OCI-LY7 (cell line): ENCODE measurements around the gene TMEM131L. TPM values are rescaled to one million over a fixed set of nuclear protein-coding genes. Genes with fewer than 3 reads are reported as not detected.

Experiments
- BruUV-seq: library from RNA; stranded (reverse); fragments of 400-500 nt; replicated peaks from 2 replicates; lab custom pipeline; 2021; lab: Mats Ljungman, UMichigan
- CTCF ChIA-PET: fragments of 300-600 bp; sonication (Branson Sonifier 250); formaldehyde crosslinking; loops from one replicate; lab custom pipeline; 2022; ENCODE audit warnings: antibody characterized with exemption; ENCODE audit not compliant: unreplicated experiment; lab: Charles Lee
- POLR2A ChIA-PET: fragments of 300-600 bp; sonication (Branson Sonifier 250); formaldehyde crosslinking; loops from one replicate; lab custom pipeline; 2022; ENCODE audit warnings: antibody characterized with exemption; lab: Charles Lee
- DNase-seq: peaks from one replicate; pipeline ENCODE4 v3.0.0-alpha.2; 2015; ENCODE audit warnings: low spot score
- H2AFZ ChIP-seq: fragments of 200-600 bp; sonication (generic), shearing (Covaris generic); 2 replicates; pipeline ENCODE4 v1.6.1; 2014; ENCODE audit warnings: mild to moderate bottlenecking, antibody characterized with exemption, low read length, moderate library complexity
- H3K27ac ChIP-seq: fragments of 200-600 bp; sonication (generic); 2 replicates; pipeline ENCODE4 v1.5.1; 2014; ENCODE audit warnings: mixed run types, low read depth, mild to moderate bottlenecking, moderate library complexity, low read length, inconsistent platforms; ENCODE audit not compliant: poor library complexity, severe bottlenecking
- H3K36me3 ChIP-seq: fragments of 200-600 bp; sonication (generic); 2 replicates; pipeline ENCODE4 v1.6.1; 2014; ENCODE audit warnings: mild to moderate bottlenecking, antibody characterized with exemption, low read length, moderate library complexity, mixed read lengths; ENCODE audit not compliant: insufficient read depth
- H3K4me1 ChIP-seq: fragments of 200-600 bp; sonication (generic); 2 replicates; pipeline ENCODE4 v1.5.1; 2014; ENCODE audit warnings: mild to moderate bottlenecking, low read length; ENCODE audit not compliant: insufficient read depth, poor library complexity, severe bottlenecking
- H3K4me2 ChIP-seq: fragments of 200-600 bp; sonication (generic); 2 replicates; pipeline ENCODE4 v1.6.1; 2014; ENCODE audit warnings: mild to moderate bottlenecking, low read length
- H3K4me3 ChIP-seq: fragments of 200-600 bp; sonication (generic); 2 replicates; pipeline ENCODE4 v1.5.1; 2014; ENCODE audit warnings: mild to moderate bottlenecking, low read depth, low read length; ENCODE audit not compliant: poor library complexity, severe bottlenecking
- H3K79me2 ChIP-seq: fragments of 200-600 bp; sonication (generic); 2 replicates; pipeline ENCODE4 v1.6.1; 2016; ENCODE audit warnings: low read depth, mild to moderate bottlenecking, low read length, moderate library complexity, mixed read lengths; ENCODE audit not compliant: insufficient read depth
- H3K9me2 ChIP-seq: fragments of 200-600 bp; sonication (generic); 2 replicates; pipeline ENCODE4 v1.6.1; 2016; ENCODE audit warnings: mild to moderate bottlenecking, low read length, mixed read lengths; ENCODE audit not compliant: insufficient read depth
- H3K9me3 ChIP-seq: fragments of 200-600 bp; sonication (generic); 2 replicates; pipeline ENCODE4 v1.6.1; 2014; ENCODE audit warnings: mild to moderate bottlenecking, mixed run types, low read length, mixed read lengths
- H4K20me1 ChIP-seq: fragments of 200-600 bp; sonication (generic); 2 replicates; pipeline ENCODE4 v1.6.1; 2014; ENCODE audit warnings: mild to moderate bottlenecking, antibody characterized with exemption, low read length, moderate library complexity, mixed read lengths; ENCODE audit not compliant: insufficient read depth
- CTCF ChIP-seq: fragments of 200-600 bp; sonication (generic); conservative IDR thresholded peaks from 2 replicates; pipeline ENCODE4 v1.5.1; 2014; ENCODE audit warnings: mild to moderate bottlenecking, antibody characterized with exemption, low read length, moderate library complexity, mixed read lengths
- EZH2phosphoT487 ChIP-seq: fragments of 200-600 bp; sonication (generic); IDR thresholded peaks from 2 replicates; pipeline ENCODE4 v1.6.1; 2018; ENCODE audit warnings: low read depth, borderline replicate concordance, mild to moderate bottlenecking, mixed run types, antibody characterized with exemption, low read length, moderate library complexity, mixed read lengths
- intact Hi-C: fragments of 100-400 bp; cut with micrococcal nuclease; formaldehyde crosslinking; loops from one replicate; pipeline ENCODE4 v1.10.0; 2022; ENCODE audit not compliant: unreplicated experiment
- total RNA-seq, 2 experiments: library from RNA; depleted of rRNA in 1 of 2; stranded (reverse); fragments of >200 nt in 1 of 2; shearing (Covaris generic) in 1 of 2; gene quantifications; 2 replicates each; pipeline ENCODE4 v1.2.3, GENCODE V29; 2014 to 2022

The TMEM131L gene
- total RNA-seq, 2 experiments from 2014 or later: 133 to 148 TPM

- no peak for TF ChIP-seq EZH2phosphoT487
- TF ChIP-seq CTCF: no peak
- intact Hi-C loops: no loop called here
- no peak overlapping the region for H3K4me3 ChIP-seq
- ChIA-PET CTCF (no interaction called here), POLR2A (interaction anchor here (0.7 to 2.6 kb wide), 12 partner anchors 11 to 124 kb away, joined by 3 to 10 read pairs (median 4); partner anchors contain the start of gene TMEM131L)
- no peaks in the 10 kb centered on the region for H4K20me1 ChIP-seq
- no peaks in the 10 kb centered on the region for H3K79me2 ChIP-seq
- peaks cover 51% of the 10 kb centered on the region for H3K4me1 ChIP-seq
- DNase-seq: no peak
- no peak overlapping the region; the same call in 1 of the 2 replicates for H2AFZ ChIP-seq
- no peaks in the 10 kb centered on the region for H3K9me3 ChIP-seq
- peaks cover 51% of the 10 kb centered on the region for H3K36me3 ChIP-seq
- no peaks in the 10 kb centered on the region for H3K9me2 ChIP-seq
- H3K27ac ChIP-seq: peak overlapping the region; percentile 82
- BruUV-seq: no TSS peak
- H3K4me2 ChIP-seq: peak overlapping the region; percentile 82
Measured at GRCh38 chr4:153418121-153418520, 48.0 kb upstream of the TMEM131L start.

GRCh38 chr4:153418558-153418957 lies 47.6 kb upstream of the TMEM131L start:
- intact Hi-C loops: no loop called here
- peak; percentile 43 for DNase-seq
- CTCF ChIA-PET: no interaction called here
- POLR2A ChIA-PET: interaction anchor here (0.7 to 2.6 kb wide), 11 partner anchors 11 to 130 kb away, joined by 3 to 10 read pairs (median 4); partner anchors contain the start of gene TMEM131L
- BruUV-seq: no TSS peak
- Histone ChIP-seq H2AFZ (peak overlapping the region; percentile 83; the same call in 1 of the 2 replicates), H3K4me3 (peak overlapping the region; percentile 62), H4K20me1 (no peaks in the 10 kb centered on the region), H3K27ac (peak overlapping the region; percentile 82), H3K79me2 (no peaks in the 10 kb centered on the region), H3K9me2 (no peaks in the 10 kb centered on the region), H3K36me3 (peaks cover 47% of the 10 kb centered on the region), H3K9me3 (no peaks in the 10 kb centered on the region), H3K4me1 (peaks cover 51% of the 10 kb centered on the region), H3K4me2 (peak overlapping the region; percentile 82)
- TF ChIP-seq EZH2phosphoT487 (no peak), CTCF (no peak)

GRCh38 chr4:153419029-153419428 lies 47.1 kb upstream of the TMEM131L start:
- BruUV-seq: TSS peak; percentile 41
- Histone ChIP-seq H3K79me2 (no peaks in the 10 kb centered on the region), H3K9me2 (no peaks in the 10 kb centered on the region), H2AFZ (peak overlapping the region; percentile 83; the same call in 1 of the 2 replicates), H3K4me3 (peak overlapping the region; percentile 62), H3K27ac (peak overlapping the region; percentile 82), H3K4me2 (peak overlapping the region; percentile 82), H4K20me1 (no peaks in the 10 kb centered on the region), H3K4me1 (peaks cover 51% of the 10 kb centered on the region), H3K36me3 (peaks cover 42% of the 10 kb centered on the region), H3K9me3 (no peaks in the 10 kb centered on the region)
- DNase-seq: peak; percentile 68
- intact Hi-C loops: no loop called here
- ChIA-PET POLR2A (interaction anchor here (0.5 to 2.6 kb wide), 11 partner anchors 10 to 335 kb away, joined by 3 to 10 read pairs (median 5); partner anchors contain the start of gene TMEM131L), CTCF (interaction anchor here (0.6 kb wide), 1 partner anchor 37 kb away, joined by 3 read pairs; no protein-coding TSS in a partner anchor)
- TF ChIP-seq EZH2phosphoT487 (no peak), CTCF (no peak)
